Panc1 (cell line): Measurements from ENCODE around the gene ZNF783. TPM values are rescaled to one million over a fixed set of nuclear protein-coding genes. Genes with fewer than 3 reads are reported as not detected.

Experiments
- ATAC-seq: fragments of 200-7000 bp; cut with Tn5 transposase; 2 replicates; pipeline ENCODE4 v1.9.1; 2020; ENCODE audit warnings: mild to moderate bottlenecking, moderate library complexity
- BruUV-seq: library from RNA; stranded (reverse); fragments of 400-500 nt; replicated peaks from 2 replicates; lab custom pipeline; 2021; lab: Mats Ljungman, UMichigan
- CTCF ChIA-PET: fragments of 300-600 bp; sonication (Branson Sonifier 250); formaldehyde crosslinking; loops from one replicate; lab custom pipeline; 2022; ENCODE audit warnings: antibody characterized with exemption; lab: Charles Lee
- POLR2A ChIA-PET: fragments of 300-600 bp; sonication (Branson Sonifier 250); formaldehyde crosslinking; loops from one replicate; lab custom pipeline; 2022; ENCODE audit warnings: antibody characterized with exemption; lab: Charles Lee
- DNase-seq: peaks from one replicate; pipeline ENCODE4 v3.0.0-alpha.2; 2010; ENCODE audit warnings: low read depth, low spot score
- H3K27ac ChIP-seq: 2 replicates; pipeline ENCODE4 v1.5.1; 2011; ENCODE audit warnings: mild to moderate bottlenecking, low read length, inconsistent platforms
- H3K27me3 ChIP-seq: fragments of 200-500 bp; sonication (Bioruptor generic); 2 replicates; pipeline ENCODE4 v1.6.0; 2014; ENCODE audit warnings: low read length, inconsistent platforms; ENCODE audit not compliant: control insufficient read depth, insufficient read depth
- H3K36me3 ChIP-seq: fragments of 200-500 bp; sonication (Bioruptor generic); 2 replicates; pipeline ENCODE4 v1.5.1; 2014; ENCODE audit warnings: inconsistent platforms, mild to moderate bottlenecking, low read length, moderate library complexity; ENCODE audit not compliant: control insufficient read depth, insufficient read depth
- H3K4me1 ChIP-seq: 2 replicates; pipeline ENCODE4 v1.5.1; 2011; ENCODE audit warnings: inconsistent platforms, mild to moderate bottlenecking, low read length, moderate library complexity; ENCODE audit not compliant: control insufficient read depth, insufficient read depth
- H3K4me3 ChIP-seq, 2 experiments: 2 replicates each; pipeline ENCODE4 v1.5.1; 2011 to 2012; ENCODE audit warnings: low read depth in 2 of 2, low read length in 2 of 2, mild to moderate bottlenecking in 2 of 2, inconsistent platforms in 1 of 2, moderate library complexity in 1 of 2
- H3K9me3 ChIP-seq: fragments of 200-500 bp; sonication (Bioruptor generic); 2 replicates; pipeline ENCODE4 v1.5.1; 2014; ENCODE audit warnings: low read depth, mild to moderate bottlenecking, inconsistent platforms, low read length, moderate library complexity; ENCODE audit not compliant: control insufficient read depth, insufficient read depth
- CTCF ChIP-seq: fragments of 450-650 bp; IDR thresholded peaks from 2 replicates; pipeline ENCODE4 v1.5.1; 2017; ENCODE audit warnings: mild to moderate bottlenecking
- POLR2AphosphoS5 ChIP-seq: IDR thresholded peaks from 2 replicates; pipeline ENCODE4 v1.6.1; 2012; ENCODE audit warnings: mild to moderate bottlenecking, low read depth, low read length, moderate library complexity
- REST ChIP-seq, 2 experiments: IDR thresholded peaks; 2 replicates each; pipeline ENCODE4 v1.6.1; 2011 to 2012; ENCODE audit warnings: low read depth in 2 of 2, control low read depth in 1 of 2, low read length in 1 of 2, mild to moderate bottlenecking in 1 of 2, moderate library complexity in 1 of 2; ENCODE audit not compliant: insufficient read depth in 1 of 2
- SIN3A ChIP-seq: IDR thresholded peaks from 2 replicates; pipeline ENCODE4 v1.6.1; 2012; ENCODE audit warnings: low read depth, mild to moderate bottlenecking, low read length, moderate library complexity, borderline replicate concordance; ENCODE audit not compliant: insufficient read depth
- TCF7L2 ChIP-seq: IDR thresholded peaks from 2 replicates; pipeline ENCODE4 v1.6.1; 2011; ENCODE audit warnings: mild to moderate bottlenecking, low read depth, low read length, inconsistent platforms
- in situ Hi-C: cut with HindIII; loops from 2 replicates; pipeline ENCODE4 v1.10.0; 2016; ENCODE audit warnings: low sequenced_read_pairs, low pct_unique_long_range_greater_than_20kb
- intact Hi-C: fragments of 100-400 bp; cut with micrococcal nuclease; formaldehyde crosslinking; loops from one replicate; pipeline ENCODE4 v1.10.0; 2022; ENCODE audit not compliant: unreplicated experiment
- total RNA-seq: library from RNA; stranded (reverse); gene quantifications from one replicate; pipeline ENCODE4 v1.2.1, GENCODE V29; 2021; ENCODE audit not compliant: unreplicated experiment

Gene ZNF783
- total RNA-seq, 1 experiment from 2014 or later: 16.6 TPM

GRCh38 chr7:149317986-149318672 lies 56.1 kb downstream of the ZNF783 start:
- no TSS peak for BruUV-seq
- TF ChIP-seq CTCF (peak; percentile 34), SIN3A (no peak)
- H3K4me1 ChIP-seq: no peaks in the 10 kb centered on the region
- CTCF ChIA-PET: interaction anchor here (0.7 kb wide), 1 partner anchor 186 kb away, joined by 4 read pairs; no protein-coding TSS in a partner anchor
- no peak overlapping the region for H3K4me3 ChIP-seq
- POLR2A ChIA-PET: no interaction called here
- no peak for ATAC-seq
- H3K27ac ChIP-seq: no peak overlapping the region
- intact Hi-C loops: no loop called here
- DNase-seq: no peak
- H3K9me3 ChIP-seq: no peaks in the 10 kb centered on the region
- no peaks in the 10 kb centered on the region for H3K36me3 ChIP-seq
- H3K27me3 ChIP-seq: no peaks in the 10 kb centered on the region; the same call in 1 of the 2 replicates
- in situ Hi-C loops: no loop called here

GRCh38 chr7:149319376-149319775 lies 57.4 kb downstream of the ZNF783 start:
- no peaks in the 10 kb centered on the region for H3K9me3 ChIP-seq
- no peak overlapping the region for H3K27ac ChIP-seq
- H3K4me1 ChIP-seq: no peaks in the 10 kb centered on the region
- BruUV-seq: no TSS peak
- intact Hi-C loops (no loop called here), in situ Hi-C loops (no loop called here)
- CTCF ChIA-PET: interaction anchor here (0.7 kb wide), 1 partner anchor 38 kb away, joined by 3 read pairs; no protein-coding TSS in a partner anchor
- TF ChIP-seq POLR2AphosphoS5: no peak
- TF ChIP-seq TCF7L2: no peak
- TF ChIP-seq CTCF: no peak
- POLR2A ChIA-PET: no interaction called here
- H3K36me3 ChIP-seq: no peaks in the 10 kb centered on the region
- no peaks in the 10 kb centered on the region; the same call in 1 of the 2 replicates for H3K27me3 ChIP-seq
- DNase-seq (no peak), ATAC-seq (no peak)
- no peak overlapping the region for H3K4me3 ChIP-seq

GRCh38 chr7:149320313-149321124 lies 58.5 kb downstream of the ZNF783 start:
- in situ Hi-C loops (no loop called here), intact Hi-C loops (no loop called here)
- Histone ChIP-seq H3K4me1 (no peaks in the 10 kb centered on the region), H3K9me3 (peaks cover 3% of the 10 kb centered on the region; the same call in 1 of the 2 replicates), H3K4me3 (no peak overlapping the region), H3K27ac (no peak overlapping the region), H3K27me3 (no peaks in the 10 kb centered on the region; the same call in 1 of the 2 replicates), H3K36me3 (no peaks in the 10 kb centered on the region)
- DNase-seq: no peak
- no TSS peak for BruUV-seq
- CTCF ChIA-PET: no interaction called here
- POLR2A ChIA-PET: interaction anchor here (0.6 kb wide), 2 partner anchors 77 to 112 kb away, joined by 5 to 12 read pairs; no protein-coding TSS in a partner anchor
- TF ChIP-seq SIN3A (no peak), TCF7L2 (no peak), CTCF (no peak), POLR2AphosphoS5 (no peak), REST (IDR thresholded peaks at IDR 0.05; ENCODE audit: insufficient read depth in 1 of 2, low read depth in 2 of 2, low read length in 1 of 2) (no peak)
- ATAC-seq: no peak
